Measurements from ENCODE around the gene SLC5A10.
"Not testable (repeated sequence)": the region's sequence is repeated elsewhere in the genome, so short reads cannot be mapped to it uniquely, and the experiment has no call there.

Gene SLC5A10

DNA sequence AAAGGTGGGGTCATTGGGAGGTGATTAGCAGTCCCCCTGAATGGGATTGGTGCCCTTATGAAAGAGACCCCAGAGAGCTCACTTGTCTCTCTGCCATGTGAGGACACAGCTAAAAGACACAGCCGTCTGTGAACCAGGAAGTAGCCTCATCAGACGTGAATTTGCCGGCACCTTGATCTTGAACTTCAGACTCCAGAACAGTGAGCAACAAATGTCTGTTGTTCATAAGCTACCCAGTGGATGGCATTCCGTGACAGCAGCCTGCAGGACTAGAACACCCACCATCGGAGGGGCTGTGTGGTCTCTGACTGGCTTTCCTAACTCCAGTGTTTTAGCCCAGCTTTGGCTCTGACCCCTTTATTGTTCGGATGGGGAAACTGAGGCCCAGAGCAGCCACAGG lies 85.6 kb downstream of the SLC5A10 start:
- not testable (repeated sequence) for H3K27me3 ChIP-seq (ENCODE audit: insufficient read depth, low read length); H3K4me1 ChIP-seq (ENCODE audit: insufficient read depth, low read length); H3K36me3 ChIP-seq (ENCODE audit: insufficient read depth, low read length); H3K9me3 ChIP-seq (ENCODE audit: insufficient read depth, low read depth, low read length); H3K4me3 ChIP-seq (ENCODE audit: low read length); H3K9ac ChIP-seq (ENCODE audit: low read depth, low read length); H3K27ac ChIP-seq (ENCODE audit: low read depth, low read length)
- no CpG with 5 or more reads among the region's 6 CpGs for WGBS

DNA sequence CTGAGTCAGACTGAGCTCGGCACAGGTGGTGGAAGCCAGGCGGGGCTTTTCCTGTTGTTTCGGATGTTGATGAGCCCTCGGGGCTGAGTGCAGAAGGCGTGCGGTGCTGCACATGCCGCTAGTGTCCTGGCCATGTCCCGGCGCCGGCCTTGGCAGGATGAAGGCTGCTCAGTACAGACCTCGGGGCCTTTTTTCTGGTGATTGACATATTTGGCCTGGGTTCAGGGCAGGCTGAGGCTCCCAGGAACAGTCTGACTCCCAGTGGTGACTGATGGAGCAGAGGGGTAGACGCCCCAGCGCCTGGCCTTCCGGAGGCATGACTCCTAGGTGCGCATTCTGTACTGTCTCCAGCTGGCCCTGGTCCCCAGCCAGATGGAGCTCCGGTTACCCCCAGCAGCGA lies 86.0 kb downstream of the SLC5A10 start:
- not testable (repeated sequence) for H3K27ac ChIP-seq (ENCODE audit: low read depth, low read length); H3K9me3 ChIP-seq (ENCODE audit: insufficient read depth, low read depth, low read length); H3K4me1 ChIP-seq (ENCODE audit: insufficient read depth, low read length); H3K9ac ChIP-seq (ENCODE audit: low read depth, low read length); H3K4me3 ChIP-seq (ENCODE audit: low read length); H3K27me3 ChIP-seq (ENCODE audit: insufficient read depth, low read length); H3K36me3 ChIP-seq (ENCODE audit: insufficient read depth, low read length)
- WGBS = no CpG with 5 or more reads among the region's 17 CpGs

DNA sequence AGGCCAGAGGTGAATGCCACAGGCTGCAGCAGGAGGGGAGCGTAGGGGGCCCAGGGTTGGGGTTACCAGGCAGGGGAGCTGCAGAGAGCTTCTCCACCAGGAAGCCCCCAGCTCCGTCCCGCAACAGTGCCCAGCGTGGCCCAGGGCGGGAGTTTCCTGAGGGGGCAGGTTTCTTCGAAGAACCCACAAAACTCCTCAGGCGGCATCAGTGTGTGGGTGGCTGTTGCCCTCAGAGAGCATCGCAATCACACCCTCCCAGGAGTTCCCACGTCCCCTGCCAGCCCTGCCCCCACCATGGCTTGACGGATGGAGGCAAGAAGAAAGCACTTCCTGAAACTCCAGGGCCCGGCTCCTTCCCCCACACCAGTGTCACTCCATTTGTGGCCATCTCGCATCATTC lies 86.8 kb downstream of the SLC5A10 start:
- not testable (repeated sequence) for H3K9ac ChIP-seq (ENCODE audit: low read depth, low read length); H3K4me1 ChIP-seq (ENCODE audit: insufficient read depth, low read length); H3K9me3 ChIP-seq (ENCODE audit: insufficient read depth, low read depth, low read length); H3K4me3 ChIP-seq (ENCODE audit: low read length); H3K27me3 ChIP-seq (ENCODE audit: insufficient read depth, low read length); H3K27ac ChIP-seq (ENCODE audit: low read depth, low read length); H3K36me3 ChIP-seq (ENCODE audit: insufficient read depth, low read length)
- no CpG with 5 or more reads among the region's 12 CpGs for WGBS

DNA sequence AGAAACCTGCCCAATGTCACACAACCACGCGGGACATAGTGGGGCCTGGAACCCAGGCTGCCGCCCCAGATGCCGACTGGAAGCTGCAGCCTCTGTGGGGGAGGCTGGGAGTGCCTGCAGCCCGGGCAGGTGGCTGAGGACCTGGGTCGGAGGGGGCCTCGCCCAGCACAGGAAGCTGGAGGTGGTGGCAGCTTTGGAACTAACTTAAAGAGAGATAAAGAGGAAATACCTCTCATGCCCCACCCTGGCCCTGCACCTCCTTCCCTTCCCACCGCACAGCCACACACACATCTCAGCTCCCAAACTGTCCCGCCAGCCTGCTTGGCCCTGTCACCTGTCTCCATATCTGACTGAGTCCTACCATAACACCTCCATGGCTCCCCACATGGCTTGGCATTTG lies 88.4 kb downstream of the SLC5A10 start:
- H3K36me3 ChIP-seq (ENCODE audit: insufficient read depth, low read length); H3K27ac ChIP-seq (ENCODE audit: low read depth, low read length); H3K9ac ChIP-seq (ENCODE audit: low read depth, low read length); H3K9me3 ChIP-seq (ENCODE audit: insufficient read depth, low read depth, low read length); H3K4me1 ChIP-seq (ENCODE audit: insufficient read depth, low read length); H3K4me3 ChIP-seq (ENCODE audit: low read length); H3K27me3 ChIP-seq (ENCODE audit: insufficient read depth, low read length): not testable (repeated sequence)
- WGBS = no CpG with 5 or more reads among the region's 9 CpGs

DNA sequence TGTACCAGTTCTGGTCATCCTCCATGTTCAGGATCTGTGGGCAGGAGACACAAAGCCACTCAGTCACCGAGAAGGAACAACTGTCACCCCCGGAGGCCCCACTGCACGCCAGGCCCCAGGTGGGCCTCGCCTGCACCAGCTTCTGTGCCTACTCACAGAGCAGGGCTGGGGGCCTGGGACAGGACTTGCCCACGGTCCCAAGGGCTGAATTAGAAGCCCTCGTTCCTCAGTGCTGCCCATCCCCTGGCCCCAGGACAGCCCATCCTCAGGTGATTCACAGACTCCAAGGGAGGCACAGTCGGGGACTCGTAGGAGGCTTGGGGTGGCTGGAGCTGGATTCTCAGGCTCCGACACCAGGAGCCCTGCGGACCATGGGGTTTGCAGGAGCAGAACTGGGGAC lies 89.9 kb downstream of the SLC5A10 start:
- not testable (repeated sequence) for H3K4me3 ChIP-seq (ENCODE audit: low read length); H3K9me3 ChIP-seq (ENCODE audit: insufficient read depth, low read depth, low read length); H3K27me3 ChIP-seq (ENCODE audit: insufficient read depth, low read length); H3K9ac ChIP-seq (ENCODE audit: low read depth, low read length); H3K36me3 ChIP-seq (ENCODE audit: insufficient read depth, low read length); H3K27ac ChIP-seq (ENCODE audit: low read depth, low read length); H3K4me1 ChIP-seq (ENCODE audit: insufficient read depth, low read length)
- WGBS = 64% methylated on average over 2 of the region's 10 CpGs

DNA sequence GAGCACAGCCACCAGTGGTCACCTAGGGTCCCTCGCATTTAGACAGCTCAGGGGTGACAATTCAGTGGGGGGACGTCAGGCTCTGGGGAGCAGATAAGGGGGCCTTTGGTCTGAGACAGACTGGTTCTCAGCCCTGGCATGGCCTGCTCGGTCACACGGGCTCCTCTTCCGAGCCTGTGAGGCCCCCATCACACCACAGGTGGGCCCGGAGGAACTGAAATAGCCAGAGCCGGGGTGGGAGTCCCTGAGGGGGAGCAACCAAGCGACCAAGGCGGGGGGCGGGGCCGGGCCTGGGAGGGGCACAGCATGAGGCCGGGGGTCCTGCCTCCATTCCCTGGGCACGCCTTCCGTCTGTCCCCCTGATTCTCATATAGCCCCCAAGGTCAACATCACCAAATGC lies 90.4 kb downstream of the SLC5A10 start:
- not testable (repeated sequence) for H3K9me3 ChIP-seq (ENCODE audit: insufficient read depth, low read depth, low read length); H3K27me3 ChIP-seq (ENCODE audit: insufficient read depth, low read length); H3K4me1 ChIP-seq (ENCODE audit: insufficient read depth, low read length); H3K27ac ChIP-seq (ENCODE audit: low read depth, low read length); H3K4me3 ChIP-seq (ENCODE audit: low read length); H3K9ac ChIP-seq (ENCODE audit: low read depth, low read length); H3K36me3 ChIP-seq (ENCODE audit: insufficient read depth, low read length)
- WGBS = no CpG with 5 or more reads among the region's 14 CpGs

DNA sequence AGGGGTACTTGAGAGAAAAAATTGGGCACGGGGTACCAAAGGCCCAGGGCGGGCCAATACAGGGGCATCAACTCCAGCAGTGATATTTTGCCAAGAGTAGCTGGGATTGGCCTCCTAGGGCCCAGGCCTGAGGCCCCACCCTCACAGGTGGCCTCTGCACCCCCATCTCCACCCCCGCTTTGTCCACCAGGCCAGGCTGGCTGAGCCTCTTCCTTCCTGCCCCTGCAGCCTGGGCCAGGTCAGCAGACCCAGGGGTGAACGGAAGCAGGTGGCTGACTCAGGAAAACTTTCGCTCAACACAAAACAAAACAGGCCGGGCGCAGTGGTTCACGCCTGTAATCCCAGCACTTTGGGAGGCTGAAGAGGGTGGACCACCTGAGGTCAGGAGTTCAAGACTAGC lies 91.1 kb downstream of the SLC5A10 start:
- not testable (repeated sequence) for H3K27ac ChIP-seq (ENCODE audit: low read depth, low read length); H3K27me3 ChIP-seq (ENCODE audit: insufficient read depth, low read length); H3K9ac ChIP-seq (ENCODE audit: low read depth, low read length); H3K4me3 ChIP-seq (ENCODE audit: low read length); H3K4me1 ChIP-seq (ENCODE audit: insufficient read depth, low read length); H3K36me3 ChIP-seq (ENCODE audit: insufficient read depth, low read length); H3K9me3 ChIP-seq (ENCODE audit: insufficient read depth, low read depth, low read length)
- WGBS = no CpG with 5 or more reads among the region's 8 CpGs

DNA sequence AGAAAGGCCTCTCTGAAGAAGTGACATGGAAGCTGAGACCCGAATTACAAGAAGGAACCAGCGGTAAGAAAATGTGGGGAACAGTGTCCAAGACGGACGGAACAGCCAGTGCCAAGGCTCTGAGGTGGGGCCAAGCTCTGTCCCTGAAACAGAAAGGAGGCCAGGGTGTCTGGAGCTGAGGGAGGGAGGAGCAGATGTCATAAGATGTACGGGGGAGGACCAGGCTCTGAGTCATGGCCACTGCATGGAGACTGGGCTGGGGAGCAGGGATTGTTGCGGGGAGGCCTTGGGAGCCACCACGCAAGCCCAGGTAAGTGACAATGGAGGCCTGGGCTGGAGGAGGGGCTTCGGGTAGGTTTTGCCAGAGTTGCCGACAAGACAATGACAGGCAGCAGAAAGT lies 92.7 kb downstream of the SLC5A10 start:
- H3K4me1 ChIP-seq (ENCODE audit: insufficient read depth, low read length); H3K9me3 ChIP-seq (ENCODE audit: insufficient read depth, low read depth, low read length); H3K27ac ChIP-seq (ENCODE audit: low read depth, low read length); H3K9ac ChIP-seq (ENCODE audit: low read depth, low read length); H3K27me3 ChIP-seq (ENCODE audit: insufficient read depth, low read length); H3K4me3 ChIP-seq (ENCODE audit: low read length); H3K36me3 ChIP-seq (ENCODE audit: insufficient read depth, low read length): not testable (repeated sequence)
- WGBS = no CpG with 5 or more reads among the region's 9 CpGs

DNA sequence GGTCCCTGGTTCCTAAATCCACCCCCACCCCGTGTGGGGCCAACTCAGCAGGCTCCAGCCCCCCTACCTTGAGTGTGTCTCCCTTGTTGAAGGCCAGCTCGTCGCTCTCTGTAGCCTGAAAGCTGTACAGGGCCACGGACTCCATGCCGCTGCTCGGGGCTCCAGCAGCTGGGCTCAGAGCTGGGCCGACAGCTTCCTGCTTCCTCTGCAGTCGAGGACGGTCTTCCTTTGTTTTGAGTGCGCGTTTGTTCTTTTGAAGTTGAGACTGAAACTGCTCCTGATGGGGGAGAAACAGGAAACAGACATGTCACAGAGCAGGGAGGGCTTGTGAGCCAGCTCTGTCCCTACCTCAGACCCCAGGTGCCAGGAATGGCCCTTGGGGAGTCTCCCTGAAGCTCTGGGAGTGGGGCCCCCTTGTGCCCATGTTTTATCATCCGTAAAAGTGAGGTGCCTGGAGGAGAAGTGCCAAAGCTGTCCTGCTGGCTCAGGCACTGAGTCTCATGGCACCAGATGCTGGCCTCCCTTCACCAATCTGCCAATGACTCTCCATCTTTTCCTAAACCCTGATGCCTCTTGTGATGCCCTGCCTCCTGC lies 94.9 kb downstream of the SLC5A10 start, which contains the start of gene GRAP:
TSS of gene GRAP (minus strand) at position 176 of the 594 bp plus-strand sequence. CDS start at position 145, 31 bp downstream.
- not testable (repeated sequence) for H3K9me3 ChIP-seq (ENCODE audit: insufficient read depth, low read depth, low read length); H3K4me3 ChIP-seq (ENCODE audit: low read length); H3K27ac ChIP-seq (ENCODE audit: low read depth, low read length); H3K36me3 ChIP-seq (ENCODE audit: insufficient read depth, low read length); H3K27me3 ChIP-seq (ENCODE audit: insufficient read depth, low read length); H3K4me1 ChIP-seq (ENCODE audit: insufficient read depth, low read length); H3K9ac ChIP-seq (ENCODE audit: low read depth, low read length)
- WGBS = no CpG with 5 or more reads among the region's 12 CpGs

DNA sequence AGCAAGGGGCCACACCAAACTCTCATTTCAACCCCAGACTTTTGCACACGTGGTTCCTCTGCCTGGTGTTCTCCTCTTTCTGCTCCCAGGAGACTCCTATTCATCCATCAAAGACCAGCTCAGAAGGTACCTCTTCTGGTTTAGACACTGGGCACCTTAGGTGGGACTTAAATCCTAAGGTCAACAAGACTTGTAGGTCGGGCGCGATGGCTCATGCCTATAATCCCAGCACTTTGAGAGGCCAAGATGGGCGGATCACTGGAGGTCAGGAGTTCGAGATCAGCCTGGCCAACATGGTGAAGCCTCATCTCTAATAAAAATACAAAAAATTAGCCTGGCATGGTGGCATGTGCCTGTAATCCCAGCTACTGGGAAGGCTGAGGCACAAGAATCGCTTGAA lies 95.5 kb downstream of the SLC5A10 start:
- not testable (repeated sequence) for H3K9ac ChIP-seq (ENCODE audit: low read depth, low read length); H3K4me1 ChIP-seq (ENCODE audit: insufficient read depth, low read length); H3K27ac ChIP-seq (ENCODE audit: low read depth, low read length); H3K9me3 ChIP-seq (ENCODE audit: insufficient read depth, low read depth, low read length); H3K36me3 ChIP-seq (ENCODE audit: insufficient read depth, low read length); H3K4me3 ChIP-seq (ENCODE audit: low read length); H3K27me3 ChIP-seq (ENCODE audit: insufficient read depth, low read length)
- 98% methylated on average over 3 of the region's 7 CpGs for WGBS

DNA sequence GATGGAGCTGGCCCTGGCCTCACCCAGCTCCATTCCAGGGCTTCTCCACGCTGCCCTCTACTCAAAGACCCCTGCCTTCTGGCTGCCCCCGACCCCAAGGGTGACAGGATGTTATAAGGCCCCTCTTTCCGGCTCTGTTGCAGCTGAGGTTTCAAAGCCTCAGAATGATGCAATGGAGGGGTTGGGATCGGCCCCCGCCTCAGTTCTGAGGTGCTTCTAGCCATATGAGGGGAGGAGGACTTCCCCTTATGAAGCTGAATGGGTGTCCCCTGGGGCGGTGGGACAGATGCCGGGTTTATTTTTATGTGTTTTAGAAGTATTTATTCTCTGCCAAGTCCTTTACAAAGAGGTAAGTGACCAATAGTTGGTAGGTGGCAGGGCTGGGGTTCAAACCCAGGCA lies 96.9 kb downstream of the SLC5A10 start:
- not testable (repeated sequence) for H3K9ac ChIP-seq (ENCODE audit: low read depth, low read length); H3K27me3 ChIP-seq (ENCODE audit: insufficient read depth, low read length); H3K4me1 ChIP-seq (ENCODE audit: insufficient read depth, low read length); H3K36me3 ChIP-seq (ENCODE audit: insufficient read depth, low read length); H3K27ac ChIP-seq (ENCODE audit: low read depth, low read length); H3K4me3 ChIP-seq (ENCODE audit: low read length); H3K9me3 ChIP-seq (ENCODE audit: insufficient read depth, low read depth, low read length)
- no CpG with 5 or more reads among the region's 7 CpGs for WGBS

DNA sequence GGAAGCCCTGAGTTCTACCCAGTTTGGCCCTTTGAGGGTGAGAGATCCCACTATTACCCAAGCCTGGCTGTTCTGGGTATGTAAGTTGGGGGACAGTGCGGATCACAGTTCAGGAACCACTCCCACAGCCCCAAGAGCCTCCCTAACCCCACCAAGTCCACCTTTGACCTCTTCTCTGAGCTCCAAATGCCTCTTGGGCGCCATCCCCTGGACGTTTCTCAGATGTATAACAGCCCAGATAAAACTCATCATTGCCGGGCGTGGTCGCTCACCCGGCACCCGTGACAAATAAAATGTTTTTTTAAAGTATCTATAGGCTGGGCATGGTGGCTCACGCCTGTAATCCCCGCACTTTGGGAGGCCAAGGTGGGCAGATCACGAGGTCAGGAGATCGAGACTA lies 103.5 kb downstream of the SLC5A10 start:
- not testable (repeated sequence) for H3K9me3 ChIP-seq (ENCODE audit: insufficient read depth, low read depth, low read length); H3K4me1 ChIP-seq (ENCODE audit: insufficient read depth, low read length); H3K9ac ChIP-seq (ENCODE audit: low read depth, low read length); H3K27ac ChIP-seq (ENCODE audit: low read depth, low read length); H3K4me3 ChIP-seq (ENCODE audit: low read length); H3K36me3 ChIP-seq (ENCODE audit: insufficient read depth, low read length); H3K27me3 ChIP-seq (ENCODE audit: insufficient read depth, low read length)
- WGBS = no CpG with 5 or more reads among the region's 12 CpGs

Measured in HUES64 (cell line).